Smooth muscle cell (in vitro differentiated cells): ENCODE results near the gene AGGF1. TPM values are rescaled to one million over a fixed set of nuclear protein-coding genes. Genes with fewer than 3 reads are reported as not detected.

ENCODE experiments used
- DNase-seq: peaks from one replicate; lab custom pipeline; 2025; ENCODE audit not compliant: unreplicated experiment; lab: John Stamatoyannopoulos, UW
- H2AFZ ChIP-seq: fragments of 200-600 bp; sonication (generic); 2 replicates; pipeline ENCODE4 v1.6.0; 2016; ENCODE audit warnings: antibody characterized with exemption, low read depth, mild to moderate bottlenecking
- H3F3A ChIP-seq: fragments of 200-600 bp; sonication (generic); 2 replicates; pipeline ENCODE4 v1.6.0; 2017; ENCODE audit warnings: antibody characterized with exemption, low read depth
- H3K27ac ChIP-seq: fragments of 200-600 bp; sonication (generic); 2 replicates; pipeline ENCODE4 v1.5.1; 2016; ENCODE audit warnings: low read depth, mild to moderate bottlenecking
- H3K27me3 ChIP-seq: fragments of 200-600 bp; sonication (generic); 2 replicates; pipeline ENCODE4 v1.6.1; 2016; ENCODE audit warnings: low read depth, mild to moderate bottlenecking
- H3K36me3 ChIP-seq: fragments of 200-600 bp; sonication (generic); 2 replicates; pipeline ENCODE4 v1.5.1; 2016; ENCODE audit warnings: low read depth
- H3K4me1 ChIP-seq: fragments of 200-600 bp; sonication (generic); 2 replicates; pipeline ENCODE4 v1.5.1; 2016; ENCODE audit warnings: low read depth
- H3K4me2 ChIP-seq: fragments of 200-600 bp; sonication (generic); 2 replicates; pipeline ENCODE4 v1.6.0; 2016; ENCODE audit warnings: mild to moderate bottlenecking
- H3K4me3 ChIP-seq: fragments of 200-600 bp; sonication (generic); 2 replicates; pipeline ENCODE4 v1.5.1; 2016; ENCODE audit warnings: mild to moderate bottlenecking
- H3K79me2 ChIP-seq: fragments of 200-600 bp; sonication (generic); 2 replicates; pipeline ENCODE4 v1.6.0; 2016; ENCODE audit warnings: low read depth, mild to moderate bottlenecking
- H3K9ac ChIP-seq: fragments of 200-600 bp; sonication (generic); 2 replicates; pipeline ENCODE4 v1.6.0; 2016; ENCODE audit warnings: low read depth
- H3K9me3 ChIP-seq: fragments of 200-600 bp; sonication (generic); replicated peaks from 2 replicates; pipeline ENCODE4 v1.5.1; 2016; ENCODE audit warnings: low read depth
- H4K20me1 ChIP-seq: fragments of 200-600 bp; sonication (generic); 2 replicates; pipeline ENCODE4 v1.6.0; 2016; ENCODE audit warnings: low read depth
- CTCF ChIP-seq: fragments of 200-600 bp; sonication (generic); IDR thresholded peaks from 2 replicates; pipeline ENCODE4 v1.5.1; 2017; ENCODE audit warnings: borderline replicate concordance, mild to moderate bottlenecking, antibody characterized with exemption; ENCODE audit not compliant: insufficient read depth, poor library complexity, severe bottlenecking
- WGBS: methylation state at CpG from one replicate; pipeline ENCODE4 v1.1.7; 2016; ENCODE audit warnings: low lambda C conversion rate; 5-methylcytosine and 5-hydroxymethylcytosine counted together
- polyA plus RNA-seq: library from polyadenylated mRNA; unstranded; fragments of >200 nt; fragmentation: Nextera tagmentation; extraction: Ambion mirVana; gene quantifications from 2 replicates; pipeline ENCODE4 v1.2.1, GENCODE V29; 2016
- total RNA-seq: library from RNA; depleted of rRNA; stranded (reverse); fragments of >200 nt; gene quantifications from 2 replicates; pipeline ENCODE4 v1.2.3, GENCODE V29; 2014

AGGF1 gene
- total and polyA plus RNA-seq, 2 experiments from 2014 or later, result 21.5 to 24.3 TPM

GRCh38 chr5:77006124-77006523 lies 24.1 kb upstream of the AGGF1 start:
- Histone ChIP-seq H3K9ac (no peak overlapping the region), H3K27ac (no peak overlapping the region), H3K4me1 (no peaks in the 10 kb centered on the region), H3K79me2 (no peaks in the 10 kb centered on the region), H3K4me3 (no peak overlapping the region), H3F3A (no peaks in the 10 kb centered on the region), H4K20me1 (no peaks in the 10 kb centered on the region), H3K9me3 (no peaks in the 10 kb centered on the region), H3K27me3 (no peaks in the 10 kb centered on the region), H3K4me2 (no peak overlapping the region), H2AFZ (no peak overlapping the region), H3K36me3 (no peaks in the 10 kb centered on the region)
- TF ChIP-seq CTCF, result no peak
- 91% methylated on average over 2 of the region's 2 CpGs for WGBS
- no peak for DNase-seq

GRCh38 chr5:77008413-77008812 lies 21.8 kb upstream of the AGGF1 start:
- H3K4me2 ChIP-seq, result no peak overlapping the region
- no peak overlapping the region for H3K4me3 ChIP-seq
- TF ChIP-seq CTCF, result no peak
- no peaks in the 10 kb centered on the region for H3K36me3 ChIP-seq
- no peaks in the 10 kb centered on the region for H3K4me1 ChIP-seq
- H3K9me3 ChIP-seq, result no peaks in the 10 kb centered on the region
- no peak overlapping the region for H3K9ac ChIP-seq
- H3K27ac ChIP-seq, result no peak overlapping the region
- no peaks in the 10 kb centered on the region for H3K79me2 ChIP-seq
- no peaks in the 10 kb centered on the region for H3F3A ChIP-seq
- no peaks in the 10 kb centered on the region for H4K20me1 ChIP-seq
- no peak for DNase-seq
- WGBS, result 60% methylated on average over 3 of the region's 3 CpGs
- no peaks in the 10 kb centered on the region for H3K27me3 ChIP-seq
- no peak overlapping the region for H2AFZ ChIP-seq

- no peak overlapping the region for H3K9ac ChIP-seq
- no peaks in the 10 kb centered on the region for H3K27me3 ChIP-seq
- no peaks in the 10 kb centered on the region for H3F3A ChIP-seq
- no peaks in the 10 kb centered on the region for H4K20me1 ChIP-seq
- H2AFZ ChIP-seq, result no peak overlapping the region
- H3K4me3 ChIP-seq, result no peak overlapping the region
- no peaks in the 10 kb centered on the region for H3K79me2 ChIP-seq
- DNase-seq, result no peak
- 95% methylated on average over 5 of the region's 5 CpGs for WGBS
- H3K36me3 ChIP-seq, result no peaks in the 10 kb centered on the region
- no peak overlapping the region for H3K27ac ChIP-seq
- TF ChIP-seq CTCF, result no peak
- no peak overlapping the region for H3K4me2 ChIP-seq
- no peaks in the 10 kb centered on the region for H3K9me3 ChIP-seq
- no peaks in the 10 kb centered on the region for H3K4me1 ChIP-seq
Observed at GRCh38 chr5:77010243-77010642, 20.0 kb upstream of the AGGF1 start.

GRCh38 chr5:77011498-77011897 lies 18.7 kb upstream of the AGGF1 start:
- Histone ChIP-seq H3K4me3 (no peak overlapping the region), H4K20me1 (no peaks in the 10 kb centered on the region), H3F3A (no peaks in the 10 kb centered on the region), H3K4me1 (no peaks in the 10 kb centered on the region), H3K9me3 (no peaks in the 10 kb centered on the region), H3K9ac (no peak overlapping the region), H3K36me3 (no peaks in the 10 kb centered on the region), H3K4me2 (no peak overlapping the region), H3K27me3 (no peaks in the 10 kb centered on the region), H3K79me2 (no peaks in the 10 kb centered on the region), H3K27ac (no peak overlapping the region), H2AFZ (no peak overlapping the region)
- WGBS, result 76% methylated on average over 5 of the region's 5 CpGs
- no peak for TF ChIP-seq CTCF
- no peak for DNase-seq
